Measurements from ENCODE around the gene XRN1.
"Not testable (repeated sequence)": the region's sequence is repeated elsewhere in the genome, so short reads cannot be mapped to it uniquely, and the experiment has no call there.

The XRN1 gene

DNA sequence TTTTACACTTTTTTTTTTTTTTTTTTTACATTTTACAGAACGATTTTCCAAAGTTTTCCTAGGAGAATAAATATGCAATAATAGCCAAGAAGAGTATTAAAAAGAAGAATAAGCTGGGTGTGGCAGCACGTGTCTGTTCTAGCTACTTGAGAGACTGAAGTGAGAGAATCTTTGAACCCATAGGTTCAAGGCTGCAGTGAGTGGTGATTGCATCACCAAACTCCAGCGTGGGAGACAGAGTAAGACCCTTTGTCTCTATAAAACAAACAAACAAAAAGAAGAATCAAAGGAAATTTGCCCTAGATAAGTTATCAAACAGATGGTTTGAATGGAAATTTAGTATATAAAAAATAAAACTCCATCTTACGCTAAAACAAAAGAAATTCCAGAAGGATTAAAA, 13.3 kb downstream of the XRN1 start:
- DNase-seq (ENCODE audit: low read depth): no peak

DNA sequence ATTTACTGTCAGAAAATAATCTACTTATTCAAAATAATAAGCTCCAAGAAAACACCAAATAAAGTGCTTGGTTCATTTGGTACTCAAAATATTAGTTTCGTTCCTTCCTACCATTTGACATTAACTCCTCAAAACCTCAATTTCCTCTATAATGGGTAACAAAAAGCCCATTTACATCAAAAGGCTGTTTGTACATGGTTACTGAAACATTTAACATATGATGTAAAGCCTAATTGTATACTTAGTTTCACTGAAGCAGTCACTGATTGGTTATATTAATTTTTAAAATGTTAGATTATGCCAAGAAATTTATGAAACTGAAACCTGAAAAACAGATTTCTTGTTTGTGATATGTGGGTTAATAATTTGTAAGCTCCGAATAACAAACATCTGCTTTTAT, 14.7 kb downstream of the XRN1 start:
- no peak for DNase-seq (ENCODE audit: low read depth)

DNA sequence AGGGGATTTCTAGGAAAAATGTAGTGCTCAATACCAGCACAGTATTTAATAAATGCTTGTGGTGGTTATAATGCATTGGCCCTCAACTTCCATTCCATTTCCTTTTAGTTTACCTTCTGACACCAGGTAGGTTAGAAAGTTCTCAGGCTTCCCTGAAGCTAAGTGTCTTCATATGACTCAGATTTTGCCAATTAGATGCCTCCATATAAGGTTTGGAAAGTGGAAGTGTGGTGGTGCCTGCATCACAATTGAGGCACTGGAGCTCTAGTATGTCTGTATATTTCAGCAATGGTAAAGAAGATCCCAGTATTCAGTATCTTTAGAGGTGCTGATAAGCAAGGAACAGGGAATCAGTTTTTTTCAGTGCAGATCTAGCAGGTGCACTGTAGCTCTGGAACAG, 18.3 kb downstream of the XRN1 start:
- DNase-seq (ENCODE audit: low read depth): no peak

DNA sequence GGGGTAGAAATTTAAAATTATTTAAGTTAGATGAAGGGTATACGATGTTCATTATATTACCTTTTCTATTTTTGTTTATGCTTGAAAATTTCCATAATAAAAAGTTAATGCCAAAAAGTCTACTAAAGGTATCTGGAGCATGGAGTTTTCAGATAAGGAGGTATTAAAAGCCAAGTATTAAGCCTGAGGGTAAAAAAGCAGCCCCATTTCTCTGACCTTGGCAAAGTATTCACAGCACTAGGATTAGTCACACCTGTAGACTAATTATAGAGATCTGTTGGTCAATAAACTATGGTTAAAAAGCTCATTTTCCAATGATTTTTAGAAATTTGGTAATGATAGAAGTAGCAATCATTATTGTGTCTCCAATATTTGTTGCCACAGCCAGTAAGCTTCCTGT, 23.1 kb downstream of the XRN1 start:
- DNase-seq (ENCODE audit: low read depth): no peak

DNA sequence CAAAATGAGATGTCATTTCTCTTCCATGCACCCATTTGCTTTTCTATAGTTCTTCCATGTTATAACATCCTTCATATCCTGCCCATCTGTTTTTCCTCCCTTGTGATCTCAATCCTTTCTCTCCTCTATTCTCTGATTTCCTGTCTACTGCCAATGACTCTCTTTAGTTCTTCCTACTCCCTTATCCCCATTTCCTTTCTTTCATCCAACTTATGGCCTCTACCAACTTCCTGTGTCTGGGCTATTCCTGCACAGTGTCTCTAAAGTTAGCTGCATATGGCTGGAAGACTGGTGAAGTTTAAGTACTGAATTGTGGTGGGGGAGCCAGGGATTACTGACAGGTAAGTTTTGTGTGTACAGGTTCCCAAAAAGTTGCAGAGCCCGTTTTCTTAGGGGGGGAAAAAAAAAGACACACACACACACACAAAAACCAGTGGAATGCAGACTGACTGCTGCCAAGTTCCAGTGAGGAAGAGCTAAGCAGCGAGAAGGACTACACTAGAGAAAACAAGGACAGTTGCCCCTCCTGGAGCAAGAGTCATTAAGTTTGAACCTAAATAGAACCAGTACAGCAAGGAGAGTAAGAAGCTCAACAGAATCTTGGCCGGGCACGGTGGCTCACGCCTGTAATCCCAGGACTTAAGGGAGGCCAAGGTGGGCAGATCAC, 28.8 kb downstream of the XRN1 start:
- DNase-seq (ENCODE audit: low read depth): no peak

DNA sequence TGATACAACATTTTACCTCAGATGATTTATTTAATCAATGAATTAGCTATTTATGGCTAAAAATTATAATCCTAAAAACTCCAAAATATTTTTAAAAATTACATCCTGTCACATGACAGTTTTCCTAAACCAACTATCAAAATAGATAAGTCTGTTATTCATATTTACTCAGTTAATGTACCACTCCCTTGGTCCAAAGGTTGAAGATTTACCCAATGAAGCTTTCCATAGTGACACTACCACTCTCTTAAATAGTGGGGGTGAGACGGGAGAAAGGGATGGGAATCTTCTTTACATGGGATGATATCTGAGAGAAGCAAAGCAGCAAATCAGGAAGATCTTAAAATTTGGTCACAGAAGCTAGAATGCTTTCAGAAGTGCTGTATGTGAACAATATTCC, 30.5 kb downstream of the XRN1 start:
- no peak for DNase-seq (ENCODE audit: low read depth)

DNA sequence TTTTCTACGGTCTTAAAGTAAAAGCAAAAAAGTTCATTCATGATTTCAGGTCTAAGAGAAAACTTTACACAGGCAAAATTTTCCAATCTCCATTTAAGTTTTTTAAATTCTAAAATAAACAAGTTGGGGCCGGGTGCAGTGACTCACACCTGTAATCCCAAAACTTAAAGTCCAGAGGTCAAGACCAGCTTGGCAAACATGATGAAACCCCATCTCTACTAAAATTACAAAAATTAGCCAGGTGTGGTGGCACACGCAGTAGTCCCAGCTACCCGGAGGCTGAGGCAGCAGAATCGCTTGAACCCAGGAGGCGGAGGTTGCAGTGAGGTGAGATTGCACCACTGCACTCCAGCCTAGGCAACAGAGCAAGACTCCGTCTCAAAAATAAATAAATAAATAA, 47.3 kb downstream of the XRN1 start:
- DNase-seq (ENCODE audit: low read depth): not testable (repeated sequence)

DNA sequence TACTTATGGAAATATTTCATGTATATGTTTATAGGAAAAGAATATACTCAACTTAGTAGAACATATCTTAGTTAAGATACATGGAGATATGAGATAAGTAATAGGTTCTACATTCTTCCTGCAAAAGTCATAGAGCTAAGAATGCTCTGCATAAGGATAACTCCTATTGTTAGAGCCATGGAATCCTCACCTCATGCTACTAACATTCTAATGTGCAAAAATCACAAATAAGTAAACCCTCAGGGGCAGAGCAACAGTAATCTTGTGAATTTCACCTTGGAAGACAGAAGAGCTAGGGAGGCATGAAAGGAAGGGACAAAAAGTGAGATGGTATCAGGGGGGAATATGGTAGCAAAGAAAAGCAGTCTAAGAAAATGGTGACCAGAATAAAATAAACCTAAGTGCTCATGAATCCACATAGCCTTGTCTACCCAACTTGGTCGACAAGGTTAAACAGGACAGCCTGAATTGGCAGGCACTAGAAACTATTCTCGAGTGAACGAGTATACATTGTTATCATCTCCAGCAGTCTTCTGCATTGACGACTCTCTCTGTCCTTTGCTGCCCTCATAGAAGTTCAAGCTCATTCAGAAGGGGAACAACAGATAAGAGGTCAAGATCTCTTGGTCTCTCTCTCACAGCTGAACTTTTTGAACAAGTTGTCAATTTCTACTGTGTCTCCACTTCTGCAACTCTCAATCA, 52.8 kb downstream of the XRN1 start:
- no peak for DNase-seq (ENCODE audit: low read depth)

DNA sequence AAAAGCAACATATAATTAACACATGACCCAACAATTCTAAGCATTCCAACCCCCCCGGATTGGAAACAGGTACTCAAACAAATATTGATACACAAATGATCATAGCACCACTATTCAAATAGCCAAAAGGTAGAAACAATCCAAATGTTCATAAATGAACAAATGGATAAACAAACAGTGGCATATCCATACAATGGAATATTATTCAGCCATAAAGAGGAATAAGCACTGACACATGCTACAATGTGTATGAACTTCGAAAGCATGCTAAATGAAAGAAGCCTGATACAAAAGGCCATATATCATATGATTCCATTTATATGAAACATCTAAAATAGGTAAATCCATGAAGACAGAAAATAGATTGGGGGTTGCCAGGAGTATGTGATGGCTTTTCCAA, 62.8 kb downstream of the XRN1 start:
- DNase-seq (ENCODE audit: low read depth): no peak

DNA sequence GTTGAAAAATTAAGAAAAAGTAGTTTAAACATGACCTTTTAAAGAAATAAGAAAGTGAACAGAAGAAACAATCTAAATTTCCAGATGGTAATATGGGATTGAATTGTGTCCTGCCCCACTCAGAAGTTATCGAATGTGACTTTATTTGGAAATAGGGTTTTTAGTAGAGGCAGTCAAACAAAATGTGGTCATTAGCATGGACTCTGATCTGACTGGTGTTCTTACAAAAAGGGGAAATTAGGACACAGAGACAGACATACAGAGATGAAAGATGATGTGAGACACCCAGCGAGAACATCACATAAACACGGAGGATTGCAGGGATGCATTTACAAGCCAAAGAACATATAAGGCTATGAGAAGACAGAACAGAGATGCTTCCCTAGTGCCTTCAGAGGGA, 73.2 kb downstream of the XRN1 start:
- DNase-seq (ENCODE audit: low read depth): no peak

DNA sequence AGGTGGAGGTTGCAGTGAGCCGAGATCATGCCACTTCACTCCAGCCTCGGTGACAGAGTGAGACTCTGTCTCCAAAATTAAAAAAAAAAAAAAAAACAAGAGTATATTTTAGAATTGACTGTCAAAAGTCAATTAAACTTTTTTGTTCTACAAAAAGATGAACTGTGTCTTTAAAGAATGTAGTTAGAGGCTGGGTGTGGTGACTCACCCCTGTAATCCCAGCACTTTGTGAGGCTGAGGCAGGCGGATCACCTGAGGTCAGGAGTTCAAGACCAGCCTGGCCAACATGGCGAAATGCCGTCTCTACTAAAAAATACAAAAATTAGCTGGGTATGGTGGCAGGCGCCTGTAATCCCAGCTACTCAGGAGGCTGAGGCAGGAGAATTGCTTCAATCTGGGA, 78.3 kb downstream of the XRN1 start:
- DNase-seq (ENCODE audit: low read depth): not testable (repeated sequence)

DNA sequence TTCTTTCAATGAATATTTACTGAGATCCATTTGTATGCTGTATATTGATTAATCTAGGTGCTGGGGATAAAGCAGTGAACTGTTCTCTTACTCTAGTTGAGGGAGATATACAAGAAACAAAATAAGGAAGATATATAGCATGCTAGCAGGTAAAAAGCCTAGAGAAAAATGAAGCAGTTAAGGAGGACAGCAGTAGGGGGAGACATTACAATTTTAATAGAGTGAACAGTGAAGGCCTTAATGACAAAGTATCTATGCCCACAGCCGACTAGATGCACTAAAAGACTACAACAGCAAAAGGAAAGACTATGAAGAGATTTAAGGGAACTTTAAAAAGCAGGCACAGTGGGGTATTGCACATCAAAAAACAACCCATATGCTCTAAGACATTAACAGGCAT, 81.4 kb downstream of the XRN1 start:
- no peak for DNase-seq (ENCODE audit: low read depth)

DNA sequence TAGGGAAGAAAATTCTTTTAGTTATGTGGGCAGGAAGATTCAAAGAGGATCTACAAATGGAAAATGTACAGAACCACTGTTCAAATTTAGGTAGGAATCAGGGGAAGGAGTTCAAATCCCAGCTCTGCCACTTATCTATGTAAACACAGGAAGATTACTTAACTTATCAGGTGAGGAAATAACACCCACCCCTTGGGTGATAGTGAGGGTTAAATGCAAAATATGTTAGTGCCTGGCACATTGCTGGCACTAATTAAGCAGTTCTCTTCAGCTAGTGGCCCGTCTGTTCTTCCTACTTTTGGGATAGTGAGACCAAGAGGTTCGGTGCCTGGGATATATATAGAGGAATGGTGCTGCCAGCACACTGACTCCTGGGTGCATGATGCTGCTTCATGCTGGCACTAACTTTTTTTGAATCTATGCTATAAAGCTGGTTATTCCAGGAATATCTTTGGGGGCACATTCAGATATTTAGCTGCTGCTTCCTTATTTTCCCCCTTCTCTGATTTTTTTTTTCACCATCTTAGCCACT, 83.8 kb downstream of the XRN1 start:
- no peak for DNase-seq (ENCODE audit: low read depth)

DNA sequence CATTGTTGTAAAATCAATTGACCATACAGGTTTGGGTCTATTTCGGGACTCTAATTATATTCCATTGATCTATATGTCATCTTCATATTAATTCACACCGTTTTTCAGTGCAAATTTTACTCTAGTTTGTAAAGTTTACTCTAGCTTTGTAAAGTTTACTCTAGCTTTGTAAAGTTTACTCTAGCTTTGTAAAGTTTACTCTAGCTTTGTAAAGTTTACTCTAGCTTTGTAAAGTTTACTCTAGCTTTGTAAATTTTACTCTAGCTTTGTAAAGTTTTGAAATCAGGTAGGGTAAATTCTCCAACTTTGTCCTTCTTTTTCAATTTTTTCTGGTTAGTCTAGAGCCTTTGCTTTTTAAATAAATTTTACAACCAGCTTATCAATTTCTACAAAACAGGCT, 84.4 kb downstream of the XRN1 start:
- DNase-seq (ENCODE audit: low read depth): not testable (repeated sequence)

DNA sequence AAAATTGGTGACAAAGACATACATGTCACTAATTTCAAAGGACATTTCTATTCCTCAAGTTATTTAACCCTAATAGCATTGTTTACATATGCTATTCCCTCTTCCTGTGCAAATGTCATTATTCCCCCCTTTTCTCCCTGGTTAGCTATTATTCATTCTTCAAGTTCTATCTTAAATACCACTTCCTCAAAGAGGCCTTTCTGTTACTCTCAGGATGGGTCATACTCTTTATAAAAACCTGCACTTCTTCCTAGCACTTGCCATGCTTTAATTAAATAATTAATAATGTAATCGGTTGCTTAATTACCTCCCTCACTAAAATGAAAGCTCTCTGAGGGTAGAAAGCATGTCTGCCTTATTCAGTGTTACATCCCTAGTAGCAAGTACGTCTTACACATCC, 88.5 kb downstream of the XRN1 start:
- no peak for DNase-seq (ENCODE audit: low read depth)

DNA sequence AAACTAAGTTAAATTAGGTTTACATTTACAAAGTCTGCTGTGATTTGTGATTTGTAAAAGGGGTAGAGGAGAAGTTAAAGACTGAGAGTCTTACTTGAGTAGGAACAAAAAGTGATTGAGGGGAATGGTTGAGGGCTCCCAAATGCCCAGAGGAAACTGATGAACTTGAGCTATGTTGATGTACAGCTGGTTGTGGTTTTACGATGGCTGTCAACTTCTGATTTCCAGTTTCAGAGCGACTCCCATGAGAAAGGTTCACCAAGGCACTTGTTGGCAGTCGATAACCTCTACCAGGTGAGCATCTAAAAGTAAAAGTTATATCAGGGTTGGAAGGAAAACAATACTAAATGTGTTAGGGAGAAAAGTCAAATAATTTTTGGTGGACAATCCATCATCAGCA, 91.0 kb downstream of the XRN1 start:
- DNase-seq (ENCODE audit: low read depth): no peak

DNA sequence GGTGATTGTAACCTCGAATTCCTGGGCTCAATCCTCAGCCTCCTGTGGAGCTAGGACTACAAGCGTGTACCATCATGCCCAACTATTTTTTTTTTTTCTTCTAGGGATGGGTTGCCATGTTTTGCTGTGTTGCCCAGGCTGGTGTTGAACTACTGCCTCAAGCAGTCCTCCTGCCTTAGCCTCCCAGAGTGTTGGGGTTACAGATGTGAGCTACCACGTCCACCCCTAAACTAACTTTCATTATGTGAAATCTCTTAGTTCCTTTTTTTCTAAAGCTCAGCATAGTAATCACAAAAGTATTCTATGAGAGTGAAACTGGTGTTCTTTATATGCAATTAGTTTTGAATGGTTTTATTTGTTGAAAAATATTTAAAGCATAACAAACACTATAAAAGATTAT, 92.1 kb downstream of the XRN1 start:
- no peak for DNase-seq (ENCODE audit: low read depth)

DNA sequence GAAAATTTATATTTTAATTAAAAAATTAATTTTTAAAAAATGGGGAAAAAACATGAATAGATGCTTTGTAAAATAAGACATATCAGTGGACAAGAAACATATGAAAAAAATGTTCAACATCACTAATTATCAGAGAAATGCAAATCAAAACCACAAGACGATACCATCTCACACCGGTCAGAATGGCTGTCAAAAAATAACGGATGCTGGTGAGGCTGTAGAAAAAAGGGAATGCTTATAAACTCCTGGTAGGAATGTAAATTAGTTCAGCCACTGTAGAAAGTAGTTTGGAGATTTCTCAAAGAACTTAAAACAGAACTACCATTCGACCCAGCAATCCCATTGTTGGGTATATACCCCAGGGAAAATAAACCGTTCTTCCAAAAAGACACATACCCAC, 93.8 kb downstream of the XRN1 start:
- no peak for DNase-seq (ENCODE audit: low read depth)

DNA sequence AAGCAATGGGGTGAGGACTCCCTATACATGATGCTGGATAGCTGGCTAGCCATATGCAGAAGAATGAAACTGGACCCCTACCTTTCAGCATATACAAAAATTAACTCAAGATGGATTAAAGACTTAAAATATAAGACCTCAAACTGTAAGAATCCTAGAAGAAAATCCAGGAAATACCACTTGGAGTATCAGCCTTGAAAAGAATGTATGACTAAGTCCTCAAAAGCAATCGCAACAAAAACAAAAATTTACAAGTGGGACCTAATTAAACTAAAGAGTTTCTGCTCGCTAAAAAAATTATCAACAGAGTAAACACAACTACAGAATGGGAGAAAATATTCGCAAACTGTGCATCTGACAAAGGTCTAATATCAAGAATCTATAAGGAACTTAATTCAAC, 94.3 kb downstream of the XRN1 start:
- DNase-seq (ENCODE audit: low read depth): no peak

DNA sequence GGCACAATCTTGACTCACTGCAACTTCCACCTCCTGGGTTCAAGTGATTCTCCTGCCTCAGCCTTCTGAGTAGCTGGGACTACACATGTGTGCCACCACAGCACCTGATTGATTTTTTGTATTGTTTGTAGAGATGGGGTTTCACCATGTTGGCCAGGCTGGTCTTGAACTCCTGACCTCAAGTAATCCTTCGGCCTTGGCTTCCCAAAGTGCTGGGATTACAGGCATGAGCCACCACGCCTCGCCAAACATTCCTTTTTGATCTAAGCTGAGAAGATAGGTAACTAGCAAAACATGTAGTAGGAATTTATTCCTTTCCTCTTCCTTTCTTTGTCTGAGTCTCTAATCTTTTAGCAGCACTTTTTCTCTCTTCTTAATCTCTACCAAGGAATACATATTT, 95.1 kb downstream of the XRN1 start:
- DNase-seq (ENCODE audit: low read depth): not testable (repeated sequence)

DNA sequence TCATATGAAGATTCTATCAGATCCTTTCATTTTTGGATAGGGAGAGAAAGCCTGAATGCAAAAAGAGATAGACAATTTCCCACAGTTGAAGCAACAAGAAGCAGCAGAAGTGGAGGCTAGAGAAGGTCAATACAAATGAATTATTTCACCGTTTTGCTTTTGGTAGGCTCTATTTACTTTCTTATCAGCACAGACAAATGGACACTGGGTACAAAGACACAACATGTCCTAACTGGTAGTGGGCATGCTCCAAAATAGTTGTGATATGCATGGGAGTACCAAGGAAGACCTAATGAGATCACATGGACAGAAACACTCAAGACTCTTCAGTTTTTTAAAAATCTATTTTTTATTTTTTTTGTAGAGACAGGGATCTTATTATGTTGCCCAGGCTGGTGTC, 99.4 kb downstream of the XRN1 start:
- DNase-seq (ENCODE audit: low read depth): no peak

DNA sequence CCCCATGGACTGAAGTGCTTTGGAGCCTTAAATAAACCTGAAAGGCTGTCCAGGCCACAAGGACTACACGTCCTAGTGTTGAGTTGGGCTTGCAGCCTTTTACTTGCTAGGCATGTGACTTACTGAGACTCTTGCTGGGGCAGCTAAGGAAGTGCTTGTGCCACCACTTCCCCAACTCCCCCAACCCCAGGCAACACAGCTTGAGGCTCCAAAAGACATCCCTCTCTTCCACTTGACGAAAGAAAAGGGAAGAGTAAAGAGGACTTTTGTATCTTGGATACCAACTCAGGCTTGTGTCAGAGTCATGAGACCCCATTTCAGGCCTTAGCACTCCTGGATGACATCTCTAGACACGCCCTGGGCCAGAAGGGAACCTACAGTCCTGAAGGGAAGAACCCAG, 109.8 kb downstream of the XRN1 start:
- no peak for DNase-seq (ENCODE audit: low read depth)

DNA sequence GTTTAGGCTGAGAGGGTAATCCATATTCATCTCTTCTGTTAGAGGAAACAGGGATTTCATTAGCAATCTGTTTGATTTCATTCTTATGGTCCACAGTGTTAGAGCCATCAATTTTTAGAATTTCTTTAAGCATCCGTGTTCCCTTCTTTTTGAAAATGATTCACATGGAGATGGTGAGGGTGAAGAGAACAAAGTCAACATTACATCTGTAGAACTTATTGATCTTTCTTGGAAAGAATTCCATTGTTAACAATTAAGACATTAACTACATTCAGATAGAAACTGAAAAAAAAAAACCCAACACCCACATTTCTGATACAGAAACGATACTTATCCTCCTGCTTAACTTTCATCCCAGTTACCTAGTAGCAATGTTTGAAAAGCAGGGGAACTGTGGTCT, 115.4 kb downstream of the XRN1 start:
- DNase-seq (ENCODE audit: low read depth): no peak

All from stimulated activated CD8-positive, alpha-beta memory T cell treated with anti-CD3 and anti-CD28 coated beads, Interleukin-15, amount 100 ng/mL, for 1 hour (primary cell).